DND-41 (cell line): Measurements from ENCODE around the gene YTHDC2.

Experiments used
- ATAC-seq: fragments of 200-7000 bp; cut with Tn5 transposase; 3 replicates; pipeline ENCODE4 v1.9.1; 2021; ENCODE audit warnings: low read depth; ENCODE audit not compliant: insufficient read depth
- DNase-seq: peaks from one replicate; pipeline ENCODE4 v3.0.0-alpha.2; 2020
- H2AFZ ChIP-seq: 2 replicates; pipeline ENCODE4 v1.6.0; 2012; ENCODE audit warnings: low read depth, low read length
- H3K27ac ChIP-seq: 2 replicates; pipeline ENCODE4 v1.5.1; 2012; ENCODE audit warnings: low read length, inconsistent platforms
- H3K27me3 ChIP-seq: fragments of 200-600 bp; sonication (generic); 2 replicates; pipeline ENCODE4 v1.6.0; 2012; ENCODE audit warnings: low read length, mild to moderate bottlenecking, inconsistent platforms; ENCODE audit not compliant: insufficient read depth, poor library complexity
- H3K36me3 ChIP-seq: 2 replicates; pipeline ENCODE4 v1.5.1; 2012; ENCODE audit warnings: low read length, inconsistent platforms; ENCODE audit not compliant: insufficient read depth
- H3K4me1 ChIP-seq: 2 replicates; pipeline ENCODE4 v1.5.1; 2012; ENCODE audit warnings: mild to moderate bottlenecking, low read length; ENCODE audit not compliant: insufficient read depth
- H3K4me2 ChIP-seq: 2 replicates; pipeline ENCODE4 v1.6.0; 2012; ENCODE audit warnings: mild to moderate bottlenecking, moderate library complexity, low read length, inconsistent platforms; ENCODE audit not compliant: insufficient read depth
- H3K4me3 ChIP-seq, 2 experiments: fragments of 200-600 bp in 1 of 2; shearing (Covaris generic) in 1 of 2; 2 replicates each; pipeline ENCODE4 v1.5.1; 2012 to 2016; ENCODE audit warnings: inconsistent platforms in 2 of 2, low read length in 2 of 2, mild to moderate bottlenecking in 2 of 2, low read depth in 1 of 2, moderate library complexity in 1 of 2
- H3K79me2 ChIP-seq: 2 replicates; pipeline ENCODE4 v1.6.0; 2012; ENCODE audit warnings: low read length, inconsistent platforms; ENCODE audit not compliant: insufficient read depth
- H3K9ac ChIP-seq: 2 replicates; pipeline ENCODE4 v1.6.0; 2012; ENCODE audit warnings: low read depth, mild to moderate bottlenecking, inconsistent platforms, low read length, moderate library complexity
- H3K9me3 ChIP-seq: 2 replicates; pipeline ENCODE4 v1.5.1; 2012; ENCODE audit warnings: low read length, moderate library complexity, mild to moderate bottlenecking, inconsistent platforms; ENCODE audit not compliant: insufficient read depth, severe bottlenecking
- H4K20me1 ChIP-seq: 2 replicates; pipeline ENCODE4 v1.6.0; 2012; ENCODE audit warnings: low read length; ENCODE audit not compliant: insufficient read depth
- EZH2 ChIP-seq: IDR thresholded peaks from 3 replicates; pipeline ENCODE4 v1.6.1; 2012; ENCODE audit warnings: borderline replicate concordance, low read depth, mild to moderate bottlenecking, moderate library complexity, low read length, inconsistent platforms; ENCODE audit not compliant: severe bottlenecking
- TF ChIP-seq, protein P1 (sequence below): IDR thresholded peaks from 2 replicates; pipeline ENCODE4 v1.5.1; 2012; ENCODE audit warnings: borderline replicate concordance, low read length, moderate library complexity, mild to moderate bottlenecking; ENCODE audit not compliant: poor library complexity, severe bottlenecking; ENCODE audit errors: extremely low read depth

YTHDC2 gene

DNA sequence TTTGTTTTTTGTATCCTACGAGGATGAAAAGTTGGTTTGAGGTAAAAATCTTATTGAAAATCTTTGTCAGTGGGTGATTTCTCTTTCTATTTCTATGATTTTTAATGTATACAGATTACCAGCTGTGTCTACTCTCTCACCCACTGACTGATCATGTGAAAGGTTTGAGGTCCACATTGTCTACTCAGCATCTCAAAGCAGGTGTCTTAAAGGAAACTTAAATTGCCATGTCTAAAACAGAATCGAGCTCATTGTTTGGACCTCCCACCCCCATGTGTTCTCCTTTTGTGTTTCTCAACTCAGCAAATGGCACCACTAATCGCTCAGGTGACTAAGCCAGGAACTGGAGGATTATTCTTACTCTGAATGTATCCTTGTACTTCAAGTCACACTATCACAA is 121.5 kb downstream of the YTHDC2 start:
- Histone ChIP-seq H3K4me1 (no peaks in the 10 kb centered on the region), H4K20me1 (no peaks in the 10 kb centered on the region), H3K9ac (no peak overlapping the region), H3K27ac (no peak overlapping the region), H3K4me2 (no peak overlapping the region), H3K36me3 (no peaks in the 10 kb centered on the region), H2AFZ (no peak overlapping the region), H3K27me3 (no peaks in the 10 kb centered on the region), H3K79me2 (no peaks in the 10 kb centered on the region), H3K4me3 (no peak overlapping the region), H3K9me3 (peaks cover 7% of the 10 kb centered on the region)
- ATAC-seq (no peak), DNase-seq (no peak)
- TF ChIP-seq, protein P1, sequence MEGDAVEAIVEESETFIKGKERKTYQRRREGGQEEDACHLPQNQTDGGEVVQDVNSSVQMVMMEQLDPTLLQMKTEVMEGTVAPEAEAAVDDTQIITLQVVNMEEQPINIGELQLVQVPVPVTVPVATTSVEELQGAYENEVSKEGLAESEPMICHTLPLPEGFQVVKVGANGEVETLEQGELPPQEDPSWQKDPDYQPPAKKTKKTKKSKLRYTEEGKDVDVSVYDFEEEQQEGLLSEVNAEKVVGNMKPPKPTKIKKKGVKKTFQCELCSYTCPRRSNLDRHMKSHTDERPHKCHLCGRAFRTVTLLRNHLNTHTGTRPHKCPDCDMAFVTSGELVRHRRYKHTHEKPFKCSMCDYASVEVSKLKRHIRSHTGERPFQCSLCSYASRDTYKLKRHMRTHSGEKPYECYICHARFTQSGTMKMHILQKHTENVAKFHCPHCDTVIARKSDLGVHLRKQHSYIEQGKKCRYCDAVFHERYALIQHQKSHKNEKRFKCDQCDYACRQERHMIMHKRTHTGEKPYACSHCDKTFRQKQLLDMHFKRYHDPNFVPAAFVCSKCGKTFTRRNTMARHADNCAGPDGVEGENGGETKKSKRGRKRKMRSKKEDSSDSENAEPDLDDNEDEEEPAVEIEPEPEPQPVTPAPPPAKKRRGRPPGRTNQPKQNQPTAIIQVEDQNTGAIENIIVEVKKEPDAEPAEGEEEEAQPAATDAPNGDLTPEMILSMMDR, result no peak
- no peak for TF ChIP-seq EZH2

DNA sequence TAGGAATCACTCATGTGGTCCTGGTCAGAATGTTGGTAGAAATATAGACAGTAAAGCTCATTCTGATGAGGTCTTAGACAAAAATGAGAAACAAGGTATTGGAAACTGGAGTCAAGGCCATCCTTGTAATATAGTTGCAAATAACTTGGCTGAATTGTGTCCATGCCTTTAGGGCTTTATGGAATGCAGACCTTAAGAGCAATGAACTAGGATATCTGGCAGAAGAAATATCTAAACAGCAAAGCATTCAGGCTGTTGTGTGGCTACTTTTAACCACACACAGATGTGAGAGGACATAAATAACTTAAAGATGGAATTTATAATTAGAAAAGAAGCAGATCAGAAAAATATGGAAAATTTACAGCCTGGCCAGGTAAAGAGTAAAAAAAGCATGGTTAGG is 128.2 kb downstream of the YTHDC2 start:
- ATAC-seq (no peak), DNase-seq (no peak)
- no peak overlapping the region for H3K4me3 ChIP-seq

More for the DNA sequence above, 128.2 kb downstream of the YTHDC2 start:
- H2AFZ ChIP-seq, result no peak overlapping the region
- no peaks in the 10 kb centered on the region for H4K20me1 ChIP-seq
- H3K36me3 ChIP-seq, result no peaks in the 10 kb centered on the region
- H3K27me3 ChIP-seq, result no peaks in the 10 kb centered on the region
- TF ChIP-seq, protein P1, result no peak
- TF ChIP-seq EZH2, result no peak
- no peak overlapping the region for H3K9ac ChIP-seq
- peaks cover 7% of the 10 kb centered on the region for H3K9me3 ChIP-seq
- no peaks in the 10 kb centered on the region for H3K4me1 ChIP-seq
- no peak overlapping the region for H3K27ac ChIP-seq
- no peak overlapping the region for H3K4me2 ChIP-seq
- H3K79me2 ChIP-seq, result no peaks in the 10 kb centered on the region
